GM12878 (cell line): ENCODE results near the gene LRP1. TPM values are rescaled to one million over a fixed set of nuclear protein-coding genes. Genes with fewer than 3 reads are reported as not detected.
A peak's percentile ranks its signal among the peaks of the same experiment; 100 is the strongest.

ENCODE experiments used
- BCL11A ChIP-seq: IDR thresholded peaks from 2 replicates; pipeline ENCODE4 v1.6.1; 2011; ENCODE audit warnings: low read depth, low read length
- BHLHE40 ChIP-seq, 2 experiments: fragments of 450-650 bp in 1 of 2; IDR thresholded peaks; 2 replicates each; pipeline ENCODE4 v1.6.1; 2011 to 2017; ENCODE audit warnings: low read depth in 2 of 2, borderline replicate concordance in 1 of 2, improper control_type of control experiment in 1 of 2, low read length in 1 of 2, mild to moderate bottlenecking in 1 of 2
- CBFB ChIP-seq: IDR thresholded peaks from 2 replicates; pipeline ENCODE4 v1.6.1; 2016; ENCODE audit warnings: antibody characterized with exemption, low read depth
- CHD1 ChIP-seq: IDR thresholded peaks from 2 replicates; pipeline ENCODE4 v1.6.1; 2012; ENCODE audit warnings: low read depth, low read length, improper control_type of control experiment
- CREM ChIP-seq: IDR thresholded peaks from 2 replicates; pipeline ENCODE4 v1.6.1; 2014; ENCODE audit warnings: antibody characterized with exemption, low read depth
- EGR1 ChIP-seq, 2 experiments: IDR thresholded peaks; 1 replicate in 1 of 2; 2 replicates in 1 of 2; pipeline ENCODE4 v1.6.1; 2011 to 2012; ENCODE audit warnings: low read depth in 2 of 2, low read length in 2 of 2, borderline replicate concordance in 1 of 2, mild to moderate bottlenecking in 1 of 2, moderate library complexity in 1 of 2
- EP300 ChIP-seq, 2 experiments: fragments of 150-350 bp in 1 of 2; IDR thresholded peaks; 2 replicates each; pipeline ENCODE4 v1.6.1; 2011 to 2012; ENCODE audit warnings: low read depth in 2 of 2, low read length in 2 of 2, borderline replicate concordance in 1 of 2, improper control_type of control experiment in 1 of 2, inconsistent platforms in 1 of 2; ENCODE audit not compliant: control insufficient read depth in 1 of 2
- GABPA ChIP-seq: IDR thresholded peaks from 2 replicates; pipeline ENCODE4 v1.6.1; 2014; ENCODE audit warnings: antibody characterized with exemption, low read depth, mild to moderate bottlenecking, inconsistent platforms
- IKZF1 ChIP-seq: fragments of 450-650 bp; conservative IDR thresholded peaks from 2 replicates; pipeline ENCODE4 v1.6.1; 2017; ENCODE audit warnings: antibody characterized with exemption, mild to moderate bottlenecking
- MEF2A ChIP-seq: IDR thresholded peaks from 2 replicates; pipeline ENCODE4 v1.6.1; 2011; ENCODE audit warnings: low read depth, mild to moderate bottlenecking, low read length, moderate library complexity; ENCODE audit not compliant: insufficient read depth
- MEF2B ChIP-seq: fragments of 450-650 bp; IDR thresholded peaks from 2 replicates; pipeline ENCODE4 v1.6.1; 2018; ENCODE audit warnings: mild to moderate bottlenecking, moderate library complexity; ENCODE audit not compliant: partially characterized antibody, poor library complexity, severe bottlenecking
- NKRF ChIP-seq: fragments of 450-650 bp; conservative IDR thresholded peaks from 2 replicates; pipeline ENCODE4 v1.6.1; 2017; ENCODE audit warnings: mild to moderate bottlenecking, moderate library complexity
- NR2C2 ChIP-seq: IDR thresholded peaks from 2 replicates; pipeline ENCODE4 v1.6.1; 2011; ENCODE audit warnings: borderline replicate concordance, low read depth; ENCODE audit not compliant: control insufficient read depth, insufficient read length
- POU2F2 ChIP-seq: IDR thresholded peaks from 3 replicates; pipeline ENCODE4 v1.6.1; 2011; ENCODE audit warnings: low read depth, mild to moderate bottlenecking, low read length, borderline replicate concordance
- RELB ChIP-seq: fragments of 450-650 bp; IDR thresholded peaks from 2 replicates; pipeline ENCODE4 v1.6.1; 2017; ENCODE audit warnings: low read depth, mild to moderate bottlenecking, moderate library complexity
- SKIL ChIP-seq: fragments of 450-650 bp; IDR thresholded peaks from 2 replicates; pipeline ENCODE4 v1.6.1; 2017; ENCODE audit warnings: mild to moderate bottlenecking, low read depth, inconsistent platforms; ENCODE audit not compliant: poor library complexity, severe bottlenecking
- SMARCA5 ChIP-seq: fragments of 450-650 bp; IDR thresholded peaks from 2 replicates; pipeline ENCODE4 v1.6.1; 2017; ENCODE audit warnings: mild to moderate bottlenecking
- SP1 ChIP-seq: IDR thresholded peaks from one replicate; pipeline ENCODE4 v1.6.1; 2011; ENCODE audit warnings: low read depth, low read length
- SREBF2 ChIP-seq: IDR thresholded peaks from 2 replicates; pipeline ENCODE4 v1.6.1; 2012; ENCODE audit warnings: mild to moderate bottlenecking, low read length
- TARDBP ChIP-seq: IDR thresholded peaks from 2 replicates; pipeline ENCODE4 v1.6.1; 2016; ENCODE audit warnings: borderline replicate concordance
- TCF12 ChIP-seq: IDR thresholded peaks from 2 replicates; pipeline ENCODE4 v1.6.1; 2011; ENCODE audit warnings: low read depth, mild to moderate bottlenecking, low read length
- ZBTB33 ChIP-seq: fragments of 450-650 bp; IDR thresholded peaks from 2 replicates; pipeline ENCODE4 v1.6.1; 2017; ENCODE audit warnings: mild to moderate bottlenecking
- polyA plus RNA-seq, 11 experiments: library from polyadenylated mRNA; depleted of rRNA in 4 of 11; unstranded in 6 of 11; stranded (reverse) in 5 of 11; fragments of >200 nt; fragmentation: Nextera tagmentation in 4 of 11; fragmentation: Illumina TruSeq in 1 of 11; extraction: Ambion mirVana in 4 of 11; extraction: Trizol in 1 of 11; gene quantifications; 1 replicate in 1 of 11; 2 replicates in 10 of 11; pipeline versions ENCODE4 v1.2.1 to v1.2.3, GENCODE V29; 2011 to 2016; ENCODE audit warnings: inconsistent platforms in 2 of 11, missing spikeins in 2 of 11, low read depth in 1 of 11
- total RNA-seq, 4 experiments: library from RNA; depleted of rRNA in 3 of 4; stranded (reverse); fragments of >200 nt in 3 of 4; fragmentation: Illumina TruSeq in 1 of 4; extraction: Trizol in 1 of 4; gene quantifications; 2 replicates each; pipeline versions ENCODE4 v1.2.1 to v1.2.3, GENCODE V29; 2013 to 2021

Gene LRP1
- total and polyA plus RNA-seq, 10 of the 15 experiments (the other 5 are each of a cell fraction or from before 2014, with no cell fraction given): under 0.01 to 1.1 (median 0.20) TPM; not detected in 2

DNA sequence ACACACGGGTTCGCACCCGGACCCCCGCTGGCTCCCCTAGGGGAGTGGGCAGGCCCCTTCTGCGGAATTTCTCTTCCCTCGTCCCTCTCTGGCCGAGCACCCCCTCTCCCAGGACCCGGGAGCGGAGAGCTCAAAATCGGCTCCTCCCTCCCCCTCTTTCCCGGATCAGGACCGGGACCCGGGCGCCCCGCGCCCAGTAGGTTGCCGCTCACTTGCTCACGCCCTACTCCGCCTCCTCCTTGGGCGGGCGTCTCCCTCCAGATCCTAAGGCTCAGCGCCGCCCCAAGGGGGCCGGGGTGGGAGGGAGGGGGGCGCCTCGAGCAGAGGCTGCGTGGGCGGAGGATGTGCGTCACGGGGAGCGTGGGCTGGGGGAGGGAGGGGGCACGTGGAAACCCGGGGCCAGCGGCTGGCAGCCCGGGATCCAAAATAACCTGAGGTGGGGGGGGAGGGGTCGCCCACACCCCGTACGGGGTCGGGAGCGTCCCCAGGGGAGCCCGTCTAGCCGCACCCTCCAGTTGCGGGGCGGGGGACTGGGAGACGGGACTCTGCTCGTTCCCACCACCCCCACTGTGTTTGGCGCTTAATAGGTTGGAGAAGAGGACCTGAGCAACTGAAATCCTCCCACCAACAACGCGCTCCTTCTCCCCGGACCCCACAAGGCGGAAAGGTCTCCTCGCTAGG is 41.1 kb upstream of the LRP1 start (continued):
- no peak for TF ChIP-seq ZBTB33
- TF ChIP-seq NR2C2: no peak
- peak; percentile 37; the same call in 1 of the 2 replicates for TF ChIP-seq CBFB
- TF ChIP-seq SREBF2: no peak
- TF ChIP-seq MEF2B: peak; percentile 90
- peak in 1 of 2 experiments; percentile 34; a peak in 1 of 4 replicates for TF ChIP-seq EP300 (IDR thresholded peaks at IDR 0.05; ENCODE audit: borderline replicate concordance in 1 of 2, control insufficient read depth in 1 of 2, low read depth in 2 of 2, low read length in 2 of 2)
- TF ChIP-seq SMARCA5: peak; percentile 40; the same call in 1 of the 2 replicates
- 0 out of 2 replicates have a peak, but pooled peaks have one; percentile 18 for TF ChIP-seq TARDBP
- peak; percentile 65; the same call in 1 of the 2 replicates for TF ChIP-seq IKZF1
- TF ChIP-seq RELB: 0 out of 2 replicates have a peak, but pooled peaks have one; percentile 9
- TF ChIP-seq CREM: peak; percentile 86
- TF ChIP-seq GABPA: no peak
- peak; percentile 58 for TF ChIP-seq NKRF
- TF ChIP-seq EGR1 (IDR thresholded peaks at IDR 0.05; ENCODE audit: borderline replicate concordance in 1 of 2, low read depth in 2 of 2, low read length in 2 of 2): peak; percentile 42 to 100
- TF ChIP-seq POU2F2: peak; percentile 14; the same call in 2 of the 3 replicates
- TF ChIP-seq BHLHE40 (IDR thresholded peaks at IDR 0.05; ENCODE audit: borderline replicate concordance in 1 of 2, low read depth in 2 of 2, low read length in 1 of 2): peak; percentile 68 to 76
- peak; percentile 33; the same call in 1 of the 2 replicates for TF ChIP-seq CHD1
- TF ChIP-seq TCF12: 0 out of 2 replicates have a peak, but pooled peaks have one; percentile 54
- TF ChIP-seq SP1: peak; percentile 15
- TF ChIP-seq BCL11A: 0 out of 2 replicates have a peak, but pooled peaks have one; percentile 6
- peak; percentile 63; the same call in 1 of the 2 replicates for TF ChIP-seq MEF2A
- peak; percentile 3 for TF ChIP-seq SKIL
